Measurements from ENCODE around the gene IKZF2. TPM values are rescaled to one million over a fixed set of nuclear protein-coding genes. Genes with fewer than 3 reads are reported as not detected.

The IKZF2 gene
- total RNA-seq: 7.5 TPM in 2 replicates

DNA sequence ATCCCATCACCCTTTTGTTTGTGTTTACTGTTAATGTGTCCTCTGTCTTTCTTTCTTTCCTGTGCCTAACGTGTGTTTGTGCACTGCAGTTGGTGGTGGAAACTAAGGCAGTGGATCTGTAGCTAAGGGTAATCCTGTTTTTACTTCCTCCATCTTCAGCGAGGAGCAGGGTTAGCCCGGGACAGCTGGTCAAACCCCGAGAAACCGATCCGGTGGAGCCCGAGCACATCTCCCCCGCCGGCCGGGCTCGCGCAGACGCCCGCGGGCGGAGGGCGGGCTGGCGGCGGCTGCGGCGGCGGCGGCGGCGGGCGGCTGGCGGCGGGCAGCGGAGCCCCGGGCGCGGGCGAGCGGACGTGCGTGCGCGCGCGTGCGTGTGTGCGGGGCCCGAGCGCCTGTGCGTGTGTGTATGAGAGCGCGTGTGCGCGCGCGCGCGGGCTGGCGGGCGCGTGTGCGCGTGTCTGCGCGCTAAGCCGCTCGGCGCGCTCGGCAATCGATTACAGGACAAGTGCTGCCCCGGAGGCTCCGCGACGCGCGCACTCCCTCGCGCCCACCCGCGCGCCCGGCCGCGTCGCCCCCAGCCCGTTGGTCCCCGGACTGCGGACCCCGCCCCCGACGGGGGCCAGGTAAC lies at the start of gene IKZF2:
IKZF2 (minus strand) TSS at position 176 of the 628 bp plus-strand sequence. CDS start 2,983 bp downstream, outside the sequence.

Other genes with a start within 250 kb of the IKZF2 start
- 14.9 and 27.4 TPM in 2 replicates for gene SPAG16, start 132.9 kb upstream of the IKZF2 start, total RNA-seq